Stimulated activated CD4-positive, alpha-beta T cell treated with anti-CD3 and anti-CD28 coated beads, Interleukin-15, amount 100 ng/mL, for 24 hours (primary cell): ENCODE measurements around the gene DSE.

Experiments used
- DNase-seq: peaks from one replicate; pipeline ENCODE4 v3.0.0-alpha.2; 2020

DSE gene

DNA sequence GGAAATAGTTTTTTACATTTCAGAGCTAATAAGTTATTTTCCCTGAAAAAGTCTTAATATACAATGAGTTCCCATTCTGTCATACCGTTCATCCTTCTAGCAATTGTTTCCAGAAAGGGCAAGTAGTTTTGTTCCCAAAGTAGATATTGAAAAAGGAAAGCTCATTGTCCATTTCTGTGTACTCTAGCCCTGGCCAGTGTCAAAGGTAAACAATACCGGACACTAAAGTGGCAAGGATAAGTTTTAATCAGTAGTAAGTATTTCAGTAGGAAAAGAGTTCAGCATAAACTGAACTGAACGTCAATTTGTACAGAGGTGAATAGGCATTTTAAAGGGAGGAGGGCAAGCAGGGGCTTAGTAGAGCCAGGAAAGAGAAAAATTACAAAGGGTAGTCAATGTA is 46.9 kb downstream of the DSE start:
- DNase-seq: no peak

DNA sequence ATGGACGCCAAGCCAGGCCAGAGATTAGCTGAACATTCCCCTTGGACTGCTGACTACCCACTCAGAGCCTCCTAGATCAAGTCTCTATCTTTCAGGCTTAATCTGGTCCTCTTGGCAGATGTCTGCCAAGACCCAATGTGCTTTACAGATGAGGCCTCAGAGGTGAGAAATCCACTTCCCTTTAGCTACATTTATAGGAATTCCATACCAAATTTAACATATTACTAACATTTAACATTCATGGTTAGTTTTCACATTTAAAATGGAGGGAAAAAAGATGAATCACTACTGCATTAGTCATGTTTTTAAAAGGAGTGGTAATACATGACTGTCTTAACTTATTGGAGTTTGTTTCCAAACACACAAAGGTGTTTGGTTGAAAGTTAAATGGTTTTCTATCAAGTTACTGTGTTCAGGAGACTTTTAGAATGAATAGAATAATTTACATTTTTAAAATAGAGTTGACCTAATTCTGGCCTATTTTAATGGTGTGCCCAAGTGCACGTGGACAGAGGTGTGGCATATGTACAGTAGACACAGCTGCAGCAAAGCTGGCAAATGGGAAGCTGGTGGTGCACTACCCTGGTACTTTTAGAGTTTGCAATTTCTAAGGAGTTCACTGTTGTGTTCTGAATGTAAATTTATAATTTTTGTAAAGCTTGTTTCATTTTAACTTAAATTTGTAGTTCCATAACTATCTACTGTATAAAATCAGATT is 48.5 kb downstream of the DSE start:
- DNase-seq: no peak

GRCh38 chr6:116420341-116420740 is 49.6 kb downstream of the DSE start:
- no peak for DNase-seq

- DNase-seq: no peak
Observed at GRCh38 chr6:116422238-116422637, 51.5 kb downstream of the DSE start.

GRCh38 chr6:116424001-116424400 is 53.3 kb downstream of the DSE start:
- DNase-seq: no peak

GRCh38 chr6:116426551-116426950 is 55.8 kb downstream of the DSE start:
- DNase-seq: no peak

DNA sequence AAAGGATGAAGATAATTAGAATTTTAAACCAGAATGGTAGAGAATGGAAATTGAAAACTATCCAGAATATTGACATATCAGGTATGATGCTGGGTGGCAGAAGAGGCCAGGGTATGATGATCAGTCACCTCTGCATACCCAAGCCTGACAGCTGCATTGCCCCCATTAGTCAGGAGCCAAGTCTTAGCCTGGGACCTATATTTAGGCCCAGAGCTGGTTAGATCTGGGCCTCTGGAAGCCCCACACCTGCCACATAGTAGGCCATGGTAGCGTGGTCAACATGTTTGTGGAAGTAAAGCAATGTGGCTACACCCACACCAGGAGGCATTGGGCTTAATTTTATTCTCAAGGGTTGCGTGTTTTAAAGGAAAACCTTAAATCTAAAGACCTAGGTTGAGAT is 58.4 kb downstream of the DSE start:
- DNase-seq: no peak

DNA sequence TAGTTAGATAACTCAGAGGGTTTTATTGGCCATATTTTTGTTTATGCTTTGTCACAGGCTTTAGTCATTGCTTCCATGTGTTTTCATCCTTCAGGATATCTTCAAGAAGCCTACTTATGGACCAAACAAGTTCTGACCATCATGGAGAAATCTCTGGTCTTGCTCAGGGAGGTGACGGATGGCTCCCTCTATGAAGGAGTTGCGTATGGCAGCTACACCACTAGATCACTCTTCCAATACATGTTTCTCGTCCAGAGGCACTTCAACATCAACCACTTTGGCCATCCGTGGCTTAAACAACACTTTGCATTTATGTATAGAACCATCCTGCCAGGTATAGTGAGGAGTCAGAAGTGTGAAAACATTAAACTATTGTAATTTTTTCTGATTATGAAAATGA is 60.1 kb downstream of the DSE start:
- DNase-seq: no peak

DNA sequence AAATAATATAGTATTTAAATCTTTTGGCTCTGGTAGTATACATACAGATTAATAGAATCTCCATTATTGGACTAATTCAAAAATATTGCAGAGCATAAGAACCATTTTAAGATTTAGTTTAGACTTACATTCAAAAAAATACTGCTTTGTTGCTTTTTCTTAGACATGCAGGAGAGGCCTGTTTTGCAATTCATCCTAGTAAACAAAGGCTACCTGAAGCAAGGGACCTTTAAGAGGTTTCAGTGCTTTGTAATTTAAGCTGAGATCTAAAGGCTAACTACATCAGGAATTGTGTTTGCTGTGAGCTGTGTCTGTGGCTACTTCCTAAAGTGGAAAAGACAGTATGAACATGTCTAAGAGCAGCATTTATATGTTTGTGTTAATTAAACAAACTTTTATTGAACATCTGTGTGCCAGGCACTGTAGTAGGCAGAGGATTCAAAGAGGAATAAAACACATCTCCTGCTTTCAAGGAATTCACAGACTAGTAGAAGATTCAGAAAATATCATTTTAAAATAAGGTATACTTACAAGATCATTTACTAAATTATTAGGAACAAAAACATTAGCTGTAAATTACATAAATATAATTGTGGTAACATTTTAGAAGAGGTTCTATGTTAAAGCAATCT is 61.3 kb downstream of the DSE start:
- DNase-seq: no peak

DNA sequence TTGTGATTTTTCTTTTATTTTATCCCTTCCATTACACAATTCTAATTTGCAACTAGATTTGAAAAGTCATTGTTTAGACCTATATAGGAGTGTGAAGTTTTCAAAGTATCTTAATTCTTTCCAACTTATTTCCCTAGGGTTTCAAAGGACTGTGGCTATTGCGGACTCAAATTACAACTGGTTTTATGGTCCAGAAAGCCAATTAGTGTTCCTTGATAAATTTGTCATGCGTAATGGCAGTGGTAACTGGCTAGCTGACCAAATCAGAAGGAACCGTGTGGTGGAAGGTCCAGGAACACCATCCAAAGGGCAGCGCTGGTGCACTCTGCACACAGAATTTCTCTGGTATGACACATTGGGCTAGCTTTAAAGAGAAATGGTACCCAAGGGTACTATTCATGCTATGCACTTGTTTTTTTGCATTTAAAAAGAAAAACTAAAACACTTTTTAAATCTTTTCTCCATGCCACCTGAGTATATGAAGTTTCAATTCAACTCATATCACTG is 62.5 kb downstream of the DSE start:
- no peak for DNase-seq

DNA sequence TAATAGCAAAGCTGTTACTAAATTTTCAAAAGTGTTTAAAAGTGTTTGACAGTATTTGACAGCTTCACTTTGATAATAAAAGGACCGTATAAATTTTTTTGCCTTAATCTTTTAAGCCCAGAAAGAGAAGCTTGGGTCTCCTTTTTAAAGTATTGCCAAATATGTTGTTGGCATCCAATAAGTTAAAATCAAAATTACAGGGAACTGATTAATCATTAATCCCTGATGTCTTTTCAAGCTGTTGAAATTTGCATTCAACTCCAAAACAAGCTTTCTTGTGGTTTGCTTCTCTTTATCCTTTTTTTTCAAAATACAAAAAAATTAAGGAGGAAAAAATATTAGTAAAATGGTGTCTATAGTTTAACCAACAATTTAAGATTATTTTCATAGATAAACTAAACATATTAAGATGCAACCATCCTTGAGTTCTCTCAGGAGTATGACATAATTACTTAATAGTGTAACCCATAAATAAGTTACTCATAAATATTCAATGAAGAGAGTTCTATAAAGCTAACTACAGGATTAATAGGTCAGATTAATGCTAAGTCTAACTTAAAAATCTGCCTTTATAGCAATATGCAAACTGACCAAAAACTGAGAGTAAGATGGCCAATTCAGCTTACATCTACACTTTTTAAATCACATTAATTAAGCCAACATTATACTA is 63.4 kb downstream of the DSE start:
- DNase-seq: no peak

DNA sequence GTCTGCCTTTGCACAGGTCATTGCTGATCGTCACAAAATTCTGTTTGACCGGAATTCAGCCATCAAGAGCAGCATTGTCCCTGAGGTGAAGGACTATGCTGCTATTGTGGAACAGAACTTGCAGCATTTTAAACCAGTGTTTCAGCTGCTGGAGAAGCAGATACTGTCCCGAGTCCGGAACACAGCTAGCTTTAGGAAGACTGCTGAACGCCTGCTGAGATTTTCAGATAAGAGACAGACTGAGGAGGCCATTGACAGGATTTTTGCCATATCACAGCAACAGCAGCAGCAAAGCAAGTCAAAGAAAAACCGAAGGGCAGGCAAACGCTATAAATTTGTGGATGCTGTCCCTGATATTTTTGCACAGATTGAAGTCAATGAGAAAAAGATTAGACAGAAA is 65.8 kb downstream of the DSE start:
- no peak for DNase-seq

GRCh38 chr6:116437656-116438055 is 66.9 kb downstream of the DSE start:
- DNase-seq: no peak

DNA sequence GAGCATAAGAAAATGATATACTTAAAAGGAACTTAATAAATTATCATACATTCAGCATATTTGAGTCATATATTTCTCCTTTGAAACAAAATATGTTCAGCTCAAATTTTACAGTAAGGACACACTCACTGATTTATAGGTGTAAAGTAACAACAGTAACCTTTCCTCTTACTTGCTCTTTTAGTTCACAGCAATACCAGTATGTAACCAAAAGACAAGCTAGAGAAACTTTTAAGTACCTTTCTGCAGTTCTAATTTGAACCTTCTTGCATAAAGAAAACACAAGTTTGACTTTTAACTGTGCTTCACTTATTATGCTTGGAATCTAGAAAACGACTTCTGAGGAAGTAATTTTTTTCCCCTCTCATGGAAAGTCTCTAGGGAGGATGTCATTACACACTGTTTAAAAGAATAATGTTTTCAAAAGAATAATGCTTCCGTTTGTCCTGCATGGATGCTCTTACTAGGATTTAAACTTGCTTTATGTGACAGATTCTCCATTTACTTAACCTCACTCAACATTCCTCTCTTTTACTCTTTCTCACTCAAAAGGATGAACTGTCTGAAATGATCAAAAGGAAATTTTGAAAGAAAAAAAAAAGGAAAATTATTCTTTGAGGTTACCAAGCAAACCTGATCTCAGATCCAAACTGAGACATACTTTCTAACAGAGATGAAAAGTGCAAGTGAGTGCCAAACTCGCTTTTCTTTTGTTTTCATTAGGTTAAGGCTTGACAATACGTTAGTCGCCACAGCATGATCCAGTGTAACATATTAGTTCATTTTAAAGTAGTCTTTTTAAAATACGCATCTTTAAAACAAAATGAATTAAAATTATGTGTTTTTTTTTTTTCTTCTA is 68.1 kb downstream of the DSE start:
- no peak for DNase-seq

GRCh38 chr6:116439522-116440051 is 68.8 kb downstream of the DSE start:
- DNase-seq: no peak

DNA sequence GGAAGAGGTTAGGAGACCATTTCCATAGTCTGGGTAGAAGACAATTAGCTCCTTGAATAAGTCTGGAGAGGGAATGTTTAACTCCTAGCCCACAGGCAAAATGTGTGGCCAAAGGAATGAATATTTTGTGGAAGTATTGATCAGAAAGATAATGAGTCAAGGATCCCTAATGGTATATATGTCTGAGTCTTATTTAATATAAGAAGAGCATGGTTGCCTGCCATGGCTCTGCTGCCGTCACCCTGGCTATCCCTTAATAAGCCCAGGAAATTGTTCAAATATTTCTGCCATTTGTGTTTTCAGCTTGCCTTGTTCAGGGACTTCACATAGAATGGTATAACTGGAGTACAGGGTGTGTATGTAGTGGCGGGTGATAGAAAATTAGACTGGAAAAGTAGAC is 72.4 kb downstream of the DSE start:
- no peak for DNase-seq

DNA sequence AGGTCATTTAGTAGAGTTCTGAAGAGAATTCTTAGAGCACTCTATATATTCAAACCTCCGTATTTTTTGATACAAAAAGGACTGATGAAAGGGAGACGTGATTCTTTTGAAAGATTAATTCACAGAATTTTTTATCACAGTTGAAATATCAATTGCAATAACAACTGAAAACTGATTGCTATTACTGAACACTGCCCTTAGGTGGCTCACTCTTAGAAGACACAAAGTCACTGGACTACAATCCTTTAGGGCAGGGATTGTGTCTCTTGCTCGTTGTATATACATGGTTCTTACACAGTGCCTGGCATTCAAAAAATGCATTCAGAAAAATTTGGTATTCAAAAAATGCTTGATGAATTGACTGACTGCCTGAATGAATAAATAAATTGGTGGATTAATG is 73.3 kb downstream of the DSE start:
- no peak for DNase-seq

- no peak for DNase-seq
Observed at GRCh38 chr6:116444575-116444974, 73.8 kb downstream of the DSE start.

DNA sequence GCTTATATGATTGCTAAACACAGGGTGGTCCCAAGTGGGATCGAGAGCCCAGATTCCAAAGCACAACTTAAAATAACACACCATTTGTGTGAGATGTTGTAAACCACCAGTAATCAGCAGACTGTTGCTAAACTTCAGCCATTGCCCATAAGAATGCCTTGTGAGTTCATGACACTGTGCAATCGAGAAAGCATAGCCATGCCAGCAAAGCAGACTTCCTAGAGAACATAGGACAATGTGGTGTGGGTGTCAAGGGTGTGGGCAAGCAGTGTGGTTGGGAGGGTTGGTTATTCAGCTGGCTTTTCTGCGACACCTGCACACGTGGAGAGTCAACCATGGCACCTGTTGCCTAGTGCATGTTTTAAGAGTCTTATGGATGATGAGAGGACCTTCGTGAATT is 74.4 kb downstream of the DSE start:
- no peak for DNase-seq

- DNase-seq: no peak
Observed at GRCh38 chr6:116446399-116446798, 75.7 kb downstream of the DSE start.

GRCh38 chr6:116447052-116447451 is 76.3 kb downstream of the DSE start:
- no peak for DNase-seq

DNA sequence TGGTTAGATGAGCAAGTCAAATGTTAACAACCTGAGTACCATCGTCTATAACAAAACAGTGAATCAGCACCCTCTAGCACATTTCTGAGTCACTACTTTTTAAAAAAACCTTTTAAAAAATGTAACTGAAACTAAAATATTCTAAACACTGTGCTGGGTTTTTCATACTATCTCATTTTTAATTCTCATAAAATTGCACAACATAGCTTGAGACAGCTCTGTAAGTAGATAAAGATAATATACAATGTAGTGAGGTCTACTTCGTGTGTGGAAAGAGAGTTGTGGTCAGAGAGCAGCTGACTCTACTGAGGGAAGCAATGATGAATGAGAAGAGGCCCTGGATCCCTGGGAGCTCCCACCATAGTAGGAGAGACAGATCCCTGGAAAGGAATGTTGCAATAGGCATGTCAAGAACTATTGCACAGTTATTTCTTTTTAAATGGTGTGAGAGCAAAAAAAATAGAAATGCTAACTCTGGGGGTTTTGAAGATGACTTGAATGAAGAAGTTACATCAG is 76.8 kb downstream of the DSE start:
- DNase-seq: no peak

DNA sequence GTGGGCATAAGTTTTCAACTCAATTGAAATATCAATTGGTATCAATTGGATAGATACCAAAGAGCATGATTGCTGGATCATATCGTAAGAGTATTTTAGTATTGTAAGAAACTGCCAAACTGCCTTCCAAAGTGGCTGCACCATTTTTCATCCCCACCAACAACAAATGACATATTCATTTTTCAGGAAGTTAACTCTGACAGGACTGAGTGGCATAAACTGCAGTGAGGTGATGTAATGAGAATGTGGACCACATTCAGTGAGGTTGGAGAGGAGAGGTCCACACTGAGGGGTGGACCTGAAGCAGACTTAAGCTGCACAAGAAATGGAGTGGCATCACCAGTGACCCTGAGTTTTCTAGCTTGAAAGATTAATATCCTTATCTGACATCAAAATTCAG is 78.8 kb downstream of the DSE start:
- no peak for DNase-seq
